C1 segment of cervical spinal cord (tissue), 14 donors: ENCODE data around the gene CYFIP1.
A peak's percentile ranks its signal among the peaks of the same experiment; 100 is the strongest.

Experiments
- DNase-seq, 14 donors: peaks; one replicate each; lab custom pipeline; 2025; lab: John Stamatoyannopoulos, UW

The CYFIP1 gene

GRCh38 chr15:22869856-22870255 lies 110.3 kb downstream of the CYFIP1 start:
- no peak for DNase-seq

GRCh38 chr15:22868928-22869327 lies 111.2 kb downstream of the CYFIP1 start:
- no peak for DNase-seq

DNA sequence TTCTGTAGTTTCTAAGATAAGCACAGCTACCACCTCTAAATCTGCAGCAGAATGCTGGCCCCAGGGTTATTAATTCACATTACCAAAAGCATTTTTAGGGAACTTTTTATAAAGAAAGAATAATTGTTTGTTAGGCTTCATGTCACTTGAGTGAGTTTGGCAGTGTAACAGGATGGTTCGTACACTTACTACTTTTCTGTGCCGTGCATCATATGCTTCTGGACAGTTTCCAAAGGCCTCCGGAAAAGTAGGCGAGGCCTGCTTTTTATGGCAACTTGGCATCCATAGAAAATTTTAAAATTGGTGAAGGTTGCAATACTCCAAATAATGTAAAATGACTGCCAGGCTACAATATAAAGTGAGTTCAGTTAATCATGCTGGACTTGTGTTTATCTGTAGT lies 111.7 kb downstream of the CYFIP1 start:
- no peak for DNase-seq

- no peak for DNase-seq
Observed at GRCh38 chr15:22867886-22868285, 112.3 kb downstream of the CYFIP1 start.

DNA sequence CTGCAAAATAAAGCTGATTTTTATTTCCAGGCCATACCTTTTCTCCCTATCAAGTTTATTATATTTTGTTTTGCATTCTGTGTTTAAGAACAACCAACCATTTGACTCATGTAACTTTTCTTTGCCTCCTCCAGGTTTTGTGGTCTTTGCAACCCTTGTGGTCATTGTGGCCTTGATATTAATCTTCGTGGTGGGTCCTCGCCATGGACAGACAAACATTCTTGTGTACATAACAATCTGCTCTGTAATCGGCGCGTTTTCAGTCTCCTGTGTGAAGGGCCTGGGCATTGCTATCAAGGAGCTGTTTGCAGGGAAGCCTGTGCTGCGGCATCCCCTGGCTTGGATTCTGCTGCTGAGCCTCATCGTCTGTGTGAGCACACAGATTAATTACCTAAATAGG lies 114.1 kb downstream of the CYFIP1 start:
- no peak for DNase-seq

- DNase-seq = no peak
Observed at GRCh38 chr15:22863356-22863755, 116.8 kb downstream of the CYFIP1 start.

- no peak for DNase-seq
Observed at GRCh38 chr15:22861161-22861560, 119.0 kb downstream of the CYFIP1 start.

- no peak for DNase-seq
Observed at GRCh38 chr15:22856659-22857058, 123.5 kb downstream of the CYFIP1 start.

DNA sequence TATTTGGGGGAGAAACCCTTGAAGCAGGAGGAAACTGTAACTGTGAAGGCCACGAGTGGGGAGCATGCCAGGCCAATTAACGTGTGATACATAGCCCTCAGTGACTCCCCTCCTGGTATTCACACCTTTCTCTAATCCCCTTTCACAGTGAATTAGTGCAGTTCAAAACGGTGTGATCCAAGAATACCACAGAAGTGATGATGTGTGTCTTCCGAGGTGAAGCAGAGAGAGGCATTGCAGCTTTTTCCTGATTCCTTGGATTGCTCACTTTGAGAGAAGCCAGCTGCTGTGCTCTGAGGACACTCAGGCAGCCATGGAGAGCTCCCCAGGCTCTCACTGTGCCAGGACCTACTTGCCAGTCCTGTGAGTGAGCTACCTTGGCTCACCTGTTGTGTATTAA lies 124.4 kb downstream of the CYFIP1 start:
- DNase-seq = no peak

GRCh38 chr15:22851513-22851912 lies 128.7 kb downstream of the CYFIP1 start:
- no peak for DNase-seq

DNA sequence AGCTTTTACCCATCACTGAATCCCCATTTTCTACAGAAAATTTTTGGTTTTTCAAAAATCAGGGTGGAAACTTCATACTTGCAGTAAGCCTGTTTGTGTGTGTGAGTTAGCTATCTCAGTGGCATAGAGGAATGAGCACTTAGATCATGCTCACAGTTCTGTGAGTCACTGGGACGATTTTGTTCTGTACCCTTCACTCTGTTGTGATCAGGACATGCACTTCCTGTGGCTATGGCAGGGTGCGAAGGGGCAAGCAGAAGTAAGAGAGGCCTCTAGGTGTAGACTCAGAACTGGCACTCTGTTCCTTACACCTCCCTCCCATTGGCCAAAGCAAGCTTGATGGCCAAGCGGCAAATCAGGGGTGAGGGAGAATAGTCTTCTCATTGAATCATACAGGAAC lies 130.1 kb downstream of the CYFIP1 start:
- no peak for DNase-seq

DNA sequence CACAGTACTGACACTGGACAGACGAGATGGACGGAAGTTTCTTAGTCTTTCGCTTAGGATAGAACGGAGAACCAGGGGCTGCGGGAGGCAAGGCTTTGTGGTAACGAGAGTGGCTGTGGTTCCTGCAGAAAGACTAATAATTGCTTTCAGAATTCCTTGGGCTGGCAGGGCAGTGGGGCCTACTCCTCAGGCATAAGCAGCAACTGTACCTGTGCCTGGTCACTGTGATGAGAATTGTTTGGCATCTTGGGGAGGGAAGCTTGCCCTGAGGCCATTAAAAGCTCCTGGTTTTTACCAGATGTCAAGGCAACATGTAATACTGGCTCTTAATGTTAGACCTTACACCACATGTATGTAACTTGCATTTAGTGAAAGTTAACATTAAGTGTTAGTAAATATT lies 134.1 kb downstream of the CYFIP1 start:
- DNase-seq = no peak

DNA sequence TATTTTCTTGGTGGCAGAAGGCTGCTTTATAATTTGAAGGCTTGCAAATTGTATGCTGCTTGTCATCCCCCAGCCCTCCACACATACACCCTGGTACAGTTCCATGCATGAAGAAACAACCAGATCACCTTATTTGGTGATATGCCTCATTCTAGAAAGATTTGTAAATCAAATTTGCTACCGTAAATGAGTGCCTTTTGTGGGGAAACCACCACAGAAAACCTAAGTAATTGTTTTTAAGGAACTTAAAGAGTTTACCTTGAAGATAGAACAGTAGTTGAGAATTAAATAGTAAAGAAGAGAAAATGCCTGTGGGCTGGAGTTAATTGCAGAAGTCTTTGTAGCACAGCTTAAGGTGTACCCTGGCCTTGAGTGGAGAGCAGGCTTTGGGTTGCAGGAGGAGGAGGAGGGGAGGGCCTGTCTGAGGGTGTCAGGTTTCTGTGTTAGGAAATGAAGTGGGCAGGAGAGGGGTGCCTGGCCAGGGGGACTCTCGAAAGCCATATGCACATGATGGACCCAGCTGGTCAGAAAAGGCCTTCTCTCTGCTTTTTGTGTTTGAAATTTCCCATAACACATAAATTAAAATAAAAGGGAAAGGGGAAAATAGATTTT lies 134.8 kb downstream of the CYFIP1 start:
- DNase-seq = no peak

DNA sequence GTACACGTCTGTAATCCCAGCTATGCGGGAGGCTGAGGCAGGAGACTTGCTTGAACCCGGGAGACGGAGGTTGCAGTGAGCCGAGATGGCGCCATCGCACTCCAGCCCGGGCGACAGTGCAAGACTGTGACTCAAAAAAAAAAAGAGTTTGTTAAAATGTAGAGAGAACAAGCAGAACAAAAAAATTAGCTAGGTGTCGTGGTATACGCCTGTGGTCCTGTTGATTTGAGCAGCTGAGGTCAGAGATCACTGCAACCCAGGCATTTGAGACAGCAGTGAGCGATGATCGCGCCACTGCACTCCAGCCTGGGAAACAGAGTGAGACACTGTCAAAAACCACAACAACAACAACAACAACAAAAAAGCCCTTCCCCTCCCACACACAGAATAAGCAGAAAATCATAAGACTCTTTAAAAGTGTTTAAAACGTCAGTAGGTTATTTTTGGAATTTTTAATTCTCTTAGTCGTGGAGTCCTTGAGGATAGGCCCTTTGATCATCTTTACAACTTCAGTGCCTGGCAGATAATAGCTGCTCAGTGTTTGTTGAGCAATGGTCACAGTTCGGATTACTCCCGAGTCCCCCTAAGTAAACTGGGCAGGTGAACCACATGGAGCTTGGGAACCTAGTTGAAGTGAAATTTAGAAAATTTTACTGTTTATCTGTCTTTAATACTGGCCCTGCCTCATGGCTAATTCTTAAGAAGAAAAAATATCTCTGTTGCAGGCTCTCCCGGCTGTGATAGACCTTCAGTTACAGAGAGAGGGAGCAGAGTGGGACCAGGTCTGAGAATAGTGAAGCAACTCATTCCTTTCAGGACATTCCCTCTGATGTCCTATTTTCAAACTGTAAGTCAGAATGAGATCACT lies 135.5 kb downstream of the CYFIP1 start:
- no peak for DNase-seq

GRCh38 chr15:22839046-22839695 lies 141.0 kb downstream of the CYFIP1 start:
- DNase-seq = no peak

- peak; percentile 70 to 98 (median 95) for DNase-seq
Observed at GRCh38 chr15:22838292-22839042, 141.7 kb downstream of the CYFIP1 start, which contains the start of gene NIPA2. Gene NIPA2, plus strand, starts transcription at chr15:22838666. Its CDS starts 13,066 bp downstream, at chr15:22851732.

GRCh38 chr15:22831473-22831872 lies 148.7 kb downstream of the CYFIP1 start:
- no peak for DNase-seq

DNA sequence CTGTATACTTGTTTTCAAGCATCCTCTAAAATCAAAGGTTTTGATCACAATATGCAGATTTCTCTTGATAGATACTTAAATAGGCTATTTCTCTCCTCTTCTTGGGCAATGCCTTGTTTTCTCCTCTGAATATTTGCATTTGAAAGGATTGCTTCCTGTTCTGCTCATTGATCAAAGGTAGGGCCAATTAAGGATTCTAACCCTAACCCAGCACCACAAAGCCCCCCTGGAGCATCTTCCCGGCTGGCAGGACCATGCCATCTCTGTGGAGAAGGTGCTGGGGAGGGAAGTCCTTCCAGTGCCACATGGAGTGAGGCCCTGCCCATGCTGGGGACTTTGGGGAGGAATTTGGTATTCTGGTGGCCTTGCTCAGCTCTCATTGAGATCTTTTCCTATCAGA lies 153.0 kb downstream of the CYFIP1 start:
- DNase-seq = no peak

DNA sequence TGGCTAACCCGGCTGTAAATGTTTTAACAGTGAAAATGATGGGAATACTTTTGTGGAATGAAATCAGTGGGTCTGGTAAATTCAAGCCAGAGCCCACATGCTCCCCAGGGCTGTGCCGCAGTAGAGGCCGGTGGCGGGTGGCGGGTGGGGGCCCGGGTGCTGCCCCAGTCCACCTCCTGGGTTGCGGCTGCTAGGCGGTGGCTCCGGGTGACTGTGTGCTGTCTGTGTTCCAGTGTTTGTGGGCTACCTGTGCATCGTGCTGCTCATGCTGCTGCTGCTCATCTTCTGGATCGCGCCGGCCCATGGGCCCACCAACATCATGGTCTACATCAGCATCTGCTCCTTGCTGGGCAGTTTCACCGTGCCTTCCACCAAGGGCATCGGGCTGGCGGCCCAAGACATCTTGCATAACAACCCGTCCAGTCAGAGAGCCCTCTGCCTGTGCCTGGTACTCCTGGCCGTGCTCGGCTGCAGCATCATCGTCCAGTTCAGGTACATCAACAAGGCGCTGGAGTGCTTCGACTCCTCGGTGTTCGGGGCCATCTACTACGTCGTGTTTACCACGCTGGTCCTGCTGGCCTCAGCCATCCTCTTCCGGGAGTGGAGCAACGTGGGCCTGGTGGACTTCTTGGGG lies 156.6 kb downstream of the CYFIP1 start:
- DNase-seq = no peak

DNA sequence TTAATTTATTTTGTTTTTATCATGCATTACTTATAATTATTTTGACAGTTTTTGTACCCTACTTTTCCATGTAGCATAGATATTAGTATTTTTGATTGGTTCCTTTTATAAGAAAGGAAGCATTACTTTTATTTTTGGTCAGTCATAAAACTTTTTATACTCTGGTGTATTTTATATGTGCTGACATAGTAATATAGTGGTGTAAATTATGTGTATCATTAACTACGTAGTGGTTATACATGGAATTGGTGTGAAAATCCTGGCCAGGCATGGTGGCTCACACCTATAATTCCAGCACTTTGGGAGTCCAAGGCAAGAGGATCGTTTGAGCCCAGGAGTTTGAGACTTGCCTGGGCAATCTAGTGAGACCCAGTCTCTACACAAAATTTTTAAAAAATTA lies 160.5 kb downstream of the CYFIP1 start:
- DNase-seq = no peak
